Measurements from ENCODE around the gene CCDC102B. TPM values are rescaled to one million over a fixed set of nuclear protein-coding genes. Genes with fewer than 3 reads are reported as not detected.
A peak's percentile ranks its signal among the peaks of the same experiment; 100 is the strongest.

CCDC102B gene
- total RNA-seq, 1 experiment from 2014 or later = 2.4 TPM

DNA sequence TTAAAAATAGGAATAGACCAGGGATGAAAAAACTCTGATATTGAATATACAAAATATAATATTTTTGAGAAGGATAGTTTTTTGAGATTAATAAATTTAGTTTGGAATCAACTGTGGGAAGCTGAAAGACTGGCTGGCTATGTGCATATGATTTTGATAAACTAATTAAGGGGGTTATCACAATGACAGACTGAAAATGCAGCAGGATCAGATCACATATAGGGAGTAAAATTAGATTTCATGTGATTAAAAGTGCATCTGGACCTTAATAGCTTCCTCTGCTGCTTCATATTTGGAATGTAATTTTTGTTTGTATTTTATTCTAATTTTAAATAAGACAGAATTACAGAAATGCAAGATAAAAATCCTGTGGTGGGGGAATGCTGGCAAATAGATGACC is 111.7 kb downstream of the CCDC102B start:
- H3K4me2 ChIP-seq (ENCODE audit: low read length) = no peak overlapping the region
- no peak overlapping the region for H2AFZ ChIP-seq (ENCODE audit: low read length)
- H3K4me3 ChIP-seq (ENCODE audit: low read length) = no peak overlapping the region
- TF ChIP-seq, protein P1, sequence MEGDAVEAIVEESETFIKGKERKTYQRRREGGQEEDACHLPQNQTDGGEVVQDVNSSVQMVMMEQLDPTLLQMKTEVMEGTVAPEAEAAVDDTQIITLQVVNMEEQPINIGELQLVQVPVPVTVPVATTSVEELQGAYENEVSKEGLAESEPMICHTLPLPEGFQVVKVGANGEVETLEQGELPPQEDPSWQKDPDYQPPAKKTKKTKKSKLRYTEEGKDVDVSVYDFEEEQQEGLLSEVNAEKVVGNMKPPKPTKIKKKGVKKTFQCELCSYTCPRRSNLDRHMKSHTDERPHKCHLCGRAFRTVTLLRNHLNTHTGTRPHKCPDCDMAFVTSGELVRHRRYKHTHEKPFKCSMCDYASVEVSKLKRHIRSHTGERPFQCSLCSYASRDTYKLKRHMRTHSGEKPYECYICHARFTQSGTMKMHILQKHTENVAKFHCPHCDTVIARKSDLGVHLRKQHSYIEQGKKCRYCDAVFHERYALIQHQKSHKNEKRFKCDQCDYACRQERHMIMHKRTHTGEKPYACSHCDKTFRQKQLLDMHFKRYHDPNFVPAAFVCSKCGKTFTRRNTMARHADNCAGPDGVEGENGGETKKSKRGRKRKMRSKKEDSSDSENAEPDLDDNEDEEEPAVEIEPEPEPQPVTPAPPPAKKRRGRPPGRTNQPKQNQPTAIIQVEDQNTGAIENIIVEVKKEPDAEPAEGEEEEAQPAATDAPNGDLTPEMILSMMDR (conservative IDR thresholded peaks at IDR 0.05; ENCODE audit: low read depth, low read length) = no peak
- TF ChIP-seq EZH2 (IDR thresholded peaks at IDR 0.05; ENCODE audit: low read length, unreplicated experiment) = no peak
- no peak for TF ChIP-seq EZH2phosphoT487 (IDR thresholded peaks at IDR 0.05; ENCODE audit: borderline replicate concordance, low read length)
- H4K20me1 ChIP-seq (ENCODE audit: low read length) = no peaks in the 10 kb centered on the region
- BruUV-seq (replicated peaks) = no TSS peak
- no peaks in the 10 kb centered on the region for H3F3A ChIP-seq (ENCODE audit: low read length, unreplicated experiment)
- ChIA-PET POLR2A (ENCODE audit: unreplicated experiment) (no interaction called here), CTCF (no interaction called here)
- H3K9me2 ChIP-seq (replicated peaks; ENCODE audit: low read length) = no peaks in the 10 kb centered on the region
- DNase-seq = no peak
- no peaks in the 10 kb centered on the region for H3K4me1 ChIP-seq (ENCODE audit: insufficient read depth, low read length)
- no peaks in the 10 kb centered on the region for H3K27me3 ChIP-seq (ENCODE audit: low read length)
- no peaks in the 10 kb centered on the region for H3K79me2 ChIP-seq (ENCODE audit: low read length)
- H3K36me3 ChIP-seq (ENCODE audit: low read depth, low read length) = no peaks in the 10 kb centered on the region
- H3K9me3 ChIP-seq (ENCODE audit: low read length) = no peaks in the 10 kb centered on the region
- no peak overlapping the region for H3K27ac ChIP-seq (ENCODE audit: low read length)
- intact Hi-C loops (cut with micrococcal nuclease) = no loop called here
- no peak for ATAC-seq
- no peak overlapping the region for H3K9ac ChIP-seq (ENCODE audit: low read length)

DNA sequence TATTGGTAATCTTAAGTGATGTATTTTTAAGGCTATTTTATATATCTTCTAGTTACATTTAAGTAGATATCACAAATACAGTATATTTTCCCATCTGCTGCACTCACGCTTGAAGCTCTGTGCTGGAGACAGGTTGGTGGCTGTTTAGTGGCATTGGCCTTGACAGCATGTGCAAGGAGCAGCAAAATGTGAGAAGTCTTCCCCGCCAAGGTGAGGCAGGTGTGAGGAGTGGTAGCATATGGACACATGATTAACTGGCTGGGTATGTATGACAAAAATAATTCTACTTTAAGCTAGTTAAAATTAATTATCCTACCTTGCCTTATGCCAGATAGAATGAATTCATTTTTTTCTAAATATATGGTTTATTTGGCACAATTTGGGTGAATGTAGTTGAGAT is 117.2 kb downstream of the CCDC102B start:
- ChIA-PET CTCF (no interaction called here), POLR2A (ENCODE audit: unreplicated experiment) (no interaction called here)
- Histone ChIP-seq H3K79me2 (ENCODE audit: low read length) (no peaks in the 10 kb centered on the region), H3K9ac (ENCODE audit: low read length) (no peak overlapping the region), H3F3A (ENCODE audit: low read length, unreplicated experiment) (no peaks in the 10 kb centered on the region), H3K4me2 (ENCODE audit: low read length) (no peak overlapping the region), H3K9me2 (replicated peaks; ENCODE audit: low read length) (no peaks in the 10 kb centered on the region), H2AFZ (ENCODE audit: low read length) (no peak overlapping the region), H3K4me1 (ENCODE audit: insufficient read depth, low read length) (peaks cover 27% of the 10 kb centered on the region), H3K9me3 (ENCODE audit: low read length) (no peaks in the 10 kb centered on the region), H3K27ac (ENCODE audit: low read length) (no peak overlapping the region), H3K4me3 (ENCODE audit: low read length) (no peak overlapping the region), H4K20me1 (ENCODE audit: low read length) (no peaks in the 10 kb centered on the region), H3K27me3 (ENCODE audit: low read length) (no peaks in the 10 kb centered on the region), H3K36me3 (ENCODE audit: low read depth, low read length) (no peaks in the 10 kb centered on the region)
- intact Hi-C loops (cut with micrococcal nuclease) = no loop called here
- TF ChIP-seq, protein P1 (conservative IDR thresholded peaks at IDR 0.05; ENCODE audit: low read depth, low read length) = no peak
- TF ChIP-seq EZH2 (IDR thresholded peaks at IDR 0.05; ENCODE audit: low read length, unreplicated experiment) (no peak), EZH2phosphoT487 (IDR thresholded peaks at IDR 0.05; ENCODE audit: borderline replicate concordance, low read length) (no peak)
- ATAC-seq = no peak
- DNase-seq = no peak
- no TSS peak for BruUV-seq (replicated peaks)

DNA sequence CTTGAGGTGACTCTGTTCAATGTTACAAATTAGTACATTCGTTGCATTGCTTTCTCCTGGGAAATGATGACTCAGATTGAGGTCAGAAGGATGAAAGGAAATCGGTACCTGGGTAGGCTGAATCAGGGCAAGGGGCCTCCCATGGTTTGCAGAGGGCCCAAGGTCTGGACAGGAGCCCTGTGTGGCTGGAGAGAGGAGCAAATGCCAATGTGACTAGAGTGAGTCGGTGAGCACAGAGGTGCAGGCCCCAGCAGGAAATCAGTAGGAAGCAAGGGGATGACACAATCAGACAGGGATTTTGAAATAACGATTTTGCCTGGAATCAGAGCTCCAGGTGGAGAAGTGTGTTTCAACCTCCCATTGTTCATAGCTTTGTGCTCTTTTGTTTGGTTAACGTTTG is 118.9 kb downstream of the CCDC102B start:
- BruUV-seq (replicated peaks) = no TSS peak
- no peaks in the 10 kb centered on the region for H3K27me3 ChIP-seq (ENCODE audit: low read length)
- H3K36me3 ChIP-seq (ENCODE audit: low read depth, low read length) = no peaks in the 10 kb centered on the region
- no peak overlapping the region for H3K4me3 ChIP-seq (ENCODE audit: low read length)
- H3F3A ChIP-seq (ENCODE audit: low read length, unreplicated experiment) = no peaks in the 10 kb centered on the region
- no peaks in the 10 kb centered on the region for H3K79me2 ChIP-seq (ENCODE audit: low read length)
- no peak overlapping the region for H3K9ac ChIP-seq (ENCODE audit: low read length)
- no peaks in the 10 kb centered on the region for H4K20me1 ChIP-seq (ENCODE audit: low read length)
- TF ChIP-seq EZH2phosphoT487 (IDR thresholded peaks at IDR 0.05; ENCODE audit: borderline replicate concordance, low read length) (no peak), EZH2 (IDR thresholded peaks at IDR 0.05; ENCODE audit: low read length, unreplicated experiment) (no peak)
- TF ChIP-seq, protein P1 (conservative IDR thresholded peaks at IDR 0.05; ENCODE audit: low read depth, low read length) = no peak
- ATAC-seq (peak; percentile 99), DNase-seq (peak; percentile 91)
- no peaks in the 10 kb centered on the region for H3K9me2 ChIP-seq (replicated peaks; ENCODE audit: low read length)
- no peaks in the 10 kb centered on the region for H3K9me3 ChIP-seq (ENCODE audit: low read length)
- ChIA-PET POLR2A (ENCODE audit: unreplicated experiment) (no interaction called here), CTCF (no interaction called here)
- intact Hi-C loops (cut with micrococcal nuclease) = no loop called here
- peak overlapping the region; percentile 24 for H3K4me2 ChIP-seq (ENCODE audit: low read length)
- H2AFZ ChIP-seq (ENCODE audit: low read length) = peak overlapping the region; percentile 3; the same call in 1 of the 2 replicates
- H3K4me1 ChIP-seq (ENCODE audit: insufficient read depth, low read length) = peaks cover 27% of the 10 kb centered on the region
- peak overlapping the region; percentile 49 for H3K27ac ChIP-seq (ENCODE audit: low read length)
